Islet of Langerhans (tissue), 1 donor: ENCODE measurements around the gene MXRA8.

ENCODE experiments used
- FAIRE-seq: peaks from one replicate; lab custom pipeline; 2011; peaks lifted over from hg19 to GRCh38; lab: Jason Lieb, UNC

The MXRA8 gene

GRCh38 chr1:1306070-1306660 is 52.2 kb downstream of the MXRA8 start:
- no peak for FAIRE-seq

DNA sequence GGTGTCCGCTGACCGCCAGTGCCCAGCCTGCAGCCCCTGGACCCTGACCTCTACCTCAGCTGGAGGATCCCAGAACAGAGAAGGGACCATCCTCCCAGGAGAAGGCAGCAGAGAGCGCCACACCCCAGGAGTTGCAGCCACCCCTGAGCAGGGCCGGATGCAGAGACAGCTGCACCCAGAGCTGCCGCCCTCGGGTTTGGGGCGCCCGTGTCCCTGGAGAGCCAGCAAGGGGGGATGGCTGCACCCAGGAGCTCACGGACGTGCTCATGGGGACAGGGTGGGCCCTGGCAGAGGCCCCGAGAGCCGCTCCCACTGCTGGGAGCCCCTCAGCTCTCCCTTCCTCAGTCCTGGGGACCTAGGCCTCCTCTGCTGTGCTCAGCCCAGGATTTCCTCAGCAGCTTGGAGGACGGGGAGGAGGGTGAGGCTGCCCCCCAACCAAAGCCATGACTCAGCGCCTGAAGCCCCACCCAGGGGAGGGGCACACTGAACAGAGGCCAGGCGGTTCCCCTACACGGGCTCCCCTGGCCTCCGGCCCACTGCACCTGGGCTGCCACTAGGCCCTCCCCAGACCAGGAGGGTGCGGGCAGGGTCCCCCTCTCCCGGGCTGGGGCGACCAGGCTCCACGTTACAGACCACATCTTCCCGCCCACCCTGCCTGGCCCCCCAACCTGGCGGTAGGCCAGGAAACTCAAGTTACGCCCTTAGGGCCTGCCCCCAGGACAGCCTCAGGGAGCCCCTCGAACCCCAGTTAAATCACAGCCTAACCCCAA is 52.9 kb downstream of the MXRA8 start:
- FAIRE-seq, result no peak

GRCh38 chr1:1304331-1305299 is 53.7 kb downstream of the MXRA8 start:
- FAIRE-seq, result peak; percentile 90

GRCh38 chr1:1303736-1304135 is 54.6 kb downstream of the MXRA8 start:
- FAIRE-seq, result no peak

DNA sequence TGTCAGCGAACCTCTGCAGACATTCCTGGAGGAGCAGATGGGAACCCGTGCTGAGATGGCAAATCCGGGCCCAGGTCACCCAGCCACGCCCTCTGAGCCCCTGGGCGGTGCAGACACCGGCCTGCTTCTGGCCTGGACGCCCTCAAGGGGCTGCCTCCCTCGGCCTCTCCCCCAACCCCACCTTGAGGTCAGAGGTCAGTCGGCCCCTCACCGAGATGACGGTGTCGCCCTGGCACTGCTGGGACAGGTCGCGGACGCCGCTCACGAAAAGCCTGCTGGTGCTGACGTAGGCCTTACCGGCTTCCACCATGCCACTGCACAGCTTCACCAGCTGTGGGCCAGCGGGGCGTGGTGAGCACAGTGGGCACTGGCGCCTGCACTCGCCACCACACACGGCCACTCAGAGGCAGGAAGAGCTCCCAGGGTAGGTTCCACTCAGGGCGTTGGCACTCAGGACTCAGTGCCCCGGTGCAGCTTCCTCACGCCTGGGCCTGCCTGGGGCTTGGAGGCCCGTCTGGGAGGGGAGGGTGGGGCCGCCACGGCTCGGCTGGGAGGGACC is 55.3 kb downstream of the MXRA8 start:
- FAIRE-seq, result no peak
